Activated gamma-delta T cell (primary cell): ENCODE results near the gene EIF3F.

ENCODE experiments used
- DNase-seq: peaks from one replicate; lab custom pipeline; 2025; lab: John Stamatoyannopoulos, UW
- total RNA-seq, 2 donors: gene quantifications; one replicate each; lab custom pipeline; 2026; lab: John Stamatoyannopoulos, UW

Gene EIF3F, protein sequence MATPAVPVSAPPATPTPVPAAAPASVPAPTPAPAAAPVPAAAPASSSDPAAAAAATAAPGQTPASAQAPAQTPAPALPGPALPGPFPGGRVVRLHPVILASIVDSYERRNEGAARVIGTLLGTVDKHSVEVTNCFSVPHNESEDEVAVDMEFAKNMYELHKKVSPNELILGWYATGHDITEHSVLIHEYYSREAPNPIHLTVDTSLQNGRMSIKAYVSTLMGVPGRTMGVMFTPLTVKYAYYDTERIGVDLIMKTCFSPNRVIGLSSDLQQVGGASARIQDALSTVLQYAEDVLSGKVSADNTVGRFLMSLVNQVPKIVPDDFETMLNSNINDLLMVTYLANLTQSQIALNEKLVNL
- 277 to 279 reads per million in 2 donors for total RNA-seq

DNA sequence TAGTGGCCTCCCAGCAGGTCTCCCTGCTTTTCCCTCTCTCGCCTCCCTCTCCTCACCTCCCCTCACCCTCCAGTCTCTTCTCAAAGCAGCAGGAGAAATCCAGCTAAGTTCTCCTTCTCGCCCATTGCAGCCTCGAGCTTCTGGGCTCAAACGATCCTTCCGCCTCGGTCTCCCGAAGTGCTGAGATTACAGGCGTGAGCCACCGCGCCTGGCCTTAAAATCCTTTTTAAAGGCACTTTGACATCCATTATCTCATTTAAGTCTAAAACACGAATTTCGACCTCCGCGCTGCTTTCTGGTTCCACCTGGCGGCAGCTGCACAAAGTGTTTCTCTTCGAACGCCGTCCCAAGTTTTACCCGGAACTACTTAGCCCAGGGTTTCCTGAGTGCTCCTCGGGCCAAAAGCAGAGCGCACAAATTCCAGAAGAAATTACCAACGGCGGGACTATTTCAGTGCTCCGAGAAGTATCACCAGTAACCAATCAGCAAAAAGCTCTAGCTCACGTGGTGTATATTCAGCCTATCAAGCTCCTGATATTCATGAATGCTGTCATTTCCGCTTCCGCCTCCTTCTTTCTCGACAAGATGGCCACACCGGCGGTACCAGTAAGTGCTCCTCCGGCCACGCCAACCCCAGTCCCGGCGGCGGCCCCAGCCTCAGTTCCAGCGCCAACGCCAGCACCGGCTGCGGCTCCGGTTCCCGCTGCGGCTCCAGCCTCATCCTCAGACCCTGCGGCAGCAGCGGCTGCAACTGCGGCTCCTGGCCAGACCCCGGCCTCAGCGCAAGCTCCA lies at the start of gene EIF3F:
Gene EIF3F (plus strand): TSS at position 570 of the 792 bp plus-strand sequence. CDS start 16 bp downstream, at position 586.
- peak; percentile 21 for DNase-seq

DNA sequence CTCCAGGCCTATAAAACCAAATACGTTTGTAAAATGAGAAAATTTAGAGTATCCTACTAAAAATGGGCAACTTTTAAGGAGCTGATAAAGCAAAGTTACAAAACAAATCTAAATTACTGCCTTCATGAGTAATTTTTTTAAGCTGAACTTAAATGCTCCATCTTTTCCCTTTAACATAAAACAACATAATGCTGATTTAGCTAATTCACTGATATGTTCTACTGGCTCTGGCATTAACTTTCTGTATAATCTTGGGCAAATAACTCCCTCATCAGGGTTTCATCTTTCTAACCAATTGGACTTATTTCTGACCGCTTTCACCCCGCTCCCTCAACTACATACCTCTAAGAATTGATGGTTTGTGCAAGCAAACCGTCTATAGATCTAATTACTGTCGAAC lies 46.0 kb upstream of the EIF3F start:
- no peak for DNase-seq

DNA sequence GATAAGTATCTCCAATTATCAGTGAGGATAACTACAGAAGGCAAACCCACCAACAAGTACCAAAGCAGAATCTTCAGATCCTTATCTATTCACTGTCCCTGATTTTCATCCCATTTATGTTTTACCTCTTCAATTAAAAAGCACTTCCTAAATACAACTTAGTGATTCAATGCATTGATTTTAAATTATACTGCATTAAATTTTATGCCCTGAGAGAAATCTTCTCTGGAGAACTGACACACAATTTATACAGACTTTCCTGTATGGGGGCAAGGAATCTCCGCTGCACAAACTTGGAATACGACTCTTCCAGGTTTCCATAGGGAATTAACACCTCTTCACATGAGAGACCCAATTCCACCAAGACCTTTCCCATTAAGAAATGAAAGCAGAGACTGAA lies 45.5 kb upstream of the EIF3F start, which contains the start of gene OR10A3:
Gene OR10A3 (minus strand): TSS at position 101 of the 400 bp plus-strand sequence. CDS start 2,188 bp downstream, outside the sequence.
- DNase-seq, result no peak

DNA sequence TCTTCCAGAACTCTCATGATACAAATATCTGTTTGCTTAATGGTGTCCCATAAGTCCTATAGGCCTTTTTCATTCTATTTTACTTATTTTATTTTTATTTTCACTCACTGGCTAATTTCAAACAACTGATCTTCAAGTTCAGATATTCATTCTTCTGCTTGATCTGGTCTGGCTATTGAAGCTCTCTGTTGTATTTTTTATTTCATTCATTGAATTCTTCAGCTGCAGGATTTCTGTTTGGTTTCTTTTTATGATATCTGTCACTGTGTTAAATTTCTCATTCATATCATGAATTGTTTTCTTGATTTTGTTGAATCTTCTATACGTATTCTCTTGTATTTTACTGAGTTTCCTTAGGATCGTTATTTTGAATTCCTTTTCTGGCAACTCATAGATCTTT lies 43.0 kb upstream of the EIF3F start:
- DNase-seq, result no peak

DNA sequence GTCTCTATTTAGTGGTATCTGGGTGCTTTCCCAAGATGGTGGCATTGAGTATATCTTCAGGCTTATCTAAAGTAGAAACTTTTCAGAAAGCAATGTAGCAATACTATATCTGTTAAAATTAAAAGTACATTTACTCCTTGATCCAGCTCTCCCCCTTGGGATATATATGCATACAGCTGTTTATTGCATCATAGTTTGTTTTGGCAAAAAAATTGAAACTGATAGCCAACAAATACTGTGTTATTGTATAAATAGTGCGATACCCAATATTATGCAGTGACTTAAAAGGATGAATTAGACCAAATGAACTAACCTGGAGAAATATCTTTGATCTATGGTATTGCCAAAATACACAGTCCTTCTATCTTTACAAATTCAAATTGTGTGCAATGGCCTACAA lies 37.2 kb upstream of the EIF3F start:
- DNase-seq, result no peak

DNA sequence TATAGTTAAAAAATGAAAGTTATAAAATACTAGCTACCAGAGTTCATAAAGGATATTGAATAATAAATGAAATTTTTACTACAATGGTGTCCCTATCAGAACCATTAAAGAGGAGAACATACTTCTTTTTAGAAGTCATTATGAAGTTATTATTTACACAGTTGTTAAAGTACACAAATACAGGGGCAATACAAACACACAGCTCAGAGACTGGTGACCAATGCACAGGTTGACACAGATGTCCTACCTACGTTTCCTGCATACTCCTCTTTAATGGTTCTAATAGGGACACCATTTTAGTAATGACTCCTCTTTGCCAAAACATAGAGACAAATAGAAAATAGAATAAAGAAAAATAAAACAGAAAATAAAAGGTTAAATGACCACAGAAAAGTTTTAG lies 31.9 kb upstream of the EIF3F start:
- DNase-seq, result no peak

DNA sequence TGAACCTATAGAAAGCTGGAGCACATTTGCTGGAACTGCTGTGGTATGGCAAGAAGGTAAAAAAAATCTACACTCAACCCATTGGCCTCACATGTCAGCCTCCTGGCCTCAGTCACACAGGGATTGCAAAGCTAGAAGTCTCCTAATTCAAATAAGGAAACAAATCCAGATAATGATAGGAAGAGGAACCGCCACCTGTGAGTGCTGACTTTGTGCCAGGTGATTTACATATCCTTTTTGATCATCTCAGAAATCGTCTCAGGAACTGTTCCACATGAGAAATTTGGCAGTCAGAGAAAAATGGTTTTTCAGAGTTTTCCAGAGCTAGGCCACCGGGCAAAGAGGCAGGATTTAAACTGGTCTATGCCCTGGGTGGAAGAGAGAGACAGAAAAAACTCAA lies 22.9 kb upstream of the EIF3F start:
- no peak for DNase-seq

DNA sequence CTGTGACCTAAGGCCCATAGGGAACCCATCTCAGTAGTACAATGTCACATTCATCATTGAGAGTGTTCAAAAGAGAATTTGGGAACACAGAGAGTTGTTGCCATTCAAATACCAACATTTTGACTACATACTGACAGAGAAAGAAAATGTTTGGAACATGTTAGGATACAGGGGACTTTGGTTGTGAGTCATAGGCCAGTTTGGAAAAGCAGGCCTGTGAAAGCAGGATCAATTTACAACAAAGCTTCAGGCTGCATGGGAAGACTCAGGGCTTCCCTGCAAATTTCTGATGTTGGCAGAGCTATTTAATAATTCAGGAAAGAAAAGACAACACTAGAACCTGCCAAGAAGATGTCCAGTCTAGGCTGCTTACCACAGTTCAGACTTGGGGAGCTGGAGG lies 22.3 kb upstream of the EIF3F start:
- no peak for DNase-seq

DNA sequence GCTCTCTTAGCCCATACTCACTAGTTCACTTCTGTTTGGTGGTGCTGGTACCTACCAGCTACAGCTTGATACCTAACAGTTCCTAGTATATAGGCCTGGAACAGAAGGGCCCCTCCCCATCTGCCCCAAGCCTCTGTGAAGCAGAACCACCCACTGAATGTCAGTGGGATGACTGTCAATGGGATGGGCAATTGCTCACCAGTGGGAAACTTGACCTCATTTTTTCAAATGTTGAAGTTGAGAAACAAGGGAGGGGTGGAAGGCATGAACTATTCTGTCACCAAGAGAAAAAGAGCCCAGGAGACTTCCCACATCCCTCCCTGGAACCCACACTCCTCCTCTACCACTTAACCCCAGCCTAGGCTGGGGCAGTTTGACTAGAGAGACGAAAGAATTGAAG lies 21.8 kb upstream of the EIF3F start, which contains the start of gene NLRP10:
Gene NLRP10 (minus strand): TSS at position 62 of the 400 bp plus-strand sequence. CDS start 1,952 bp downstream, outside the sequence.
- no peak for DNase-seq

DNA sequence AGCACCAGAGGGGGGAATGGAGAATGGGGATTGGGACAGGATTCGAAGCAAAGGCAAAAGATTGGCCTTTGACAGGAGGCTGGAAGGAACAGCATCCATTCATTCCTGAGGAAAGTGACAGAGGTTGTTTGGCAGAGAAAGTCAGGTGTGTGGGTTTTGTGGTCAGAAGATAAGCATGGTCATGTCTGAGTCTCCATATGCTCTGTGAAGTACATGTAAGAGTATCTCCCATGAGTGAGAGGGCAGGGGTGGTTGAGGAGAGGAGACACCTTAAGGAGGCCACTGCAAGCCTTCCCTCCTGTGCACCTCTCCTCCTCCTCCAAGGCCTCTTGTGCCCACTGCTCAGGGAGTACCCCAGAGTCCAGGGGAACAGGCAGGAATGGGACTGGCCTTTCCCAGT lies 20.0 kb upstream of the EIF3F start:
- no peak for DNase-seq

DNA sequence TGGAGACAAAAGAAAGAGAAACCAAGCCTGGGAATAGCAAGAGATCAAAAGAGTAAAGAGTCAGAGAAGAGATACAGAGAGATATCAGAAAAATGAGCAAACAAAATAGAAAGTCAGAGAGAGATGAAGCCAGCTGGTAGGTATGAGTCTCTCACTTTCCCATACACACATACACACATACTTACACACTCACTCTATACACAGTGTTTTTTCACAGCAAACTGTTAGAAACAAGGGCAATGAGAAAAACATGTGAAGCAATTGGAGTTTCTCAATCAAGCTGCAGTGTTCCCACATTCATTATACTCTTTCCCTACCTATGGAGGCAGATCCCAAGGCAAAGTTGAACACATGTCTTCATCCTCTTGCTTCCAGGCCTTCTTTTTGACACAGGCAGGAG lies 19.3 kb upstream of the EIF3F start:
- no peak for DNase-seq

DNA sequence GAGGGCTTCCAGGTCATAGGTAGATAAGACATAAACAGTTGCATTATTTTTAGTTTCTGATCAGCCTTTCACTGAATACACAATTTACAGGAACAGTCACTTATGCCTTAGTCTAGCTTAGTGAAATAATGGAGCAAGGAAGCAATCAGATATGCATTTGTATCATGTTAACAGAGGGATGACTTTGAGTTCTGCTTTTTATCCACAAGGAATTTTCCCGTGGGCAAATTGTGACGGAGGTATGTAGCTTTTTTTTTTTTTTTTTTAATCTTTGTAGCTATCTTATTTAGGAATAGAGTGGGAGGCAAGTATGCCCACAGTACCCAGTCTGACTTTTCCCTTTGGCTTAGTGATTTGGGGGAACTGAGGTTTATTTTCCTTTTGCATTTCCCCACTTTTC lies 18.5 kb upstream of the EIF3F start:
- no peak for DNase-seq

DNA sequence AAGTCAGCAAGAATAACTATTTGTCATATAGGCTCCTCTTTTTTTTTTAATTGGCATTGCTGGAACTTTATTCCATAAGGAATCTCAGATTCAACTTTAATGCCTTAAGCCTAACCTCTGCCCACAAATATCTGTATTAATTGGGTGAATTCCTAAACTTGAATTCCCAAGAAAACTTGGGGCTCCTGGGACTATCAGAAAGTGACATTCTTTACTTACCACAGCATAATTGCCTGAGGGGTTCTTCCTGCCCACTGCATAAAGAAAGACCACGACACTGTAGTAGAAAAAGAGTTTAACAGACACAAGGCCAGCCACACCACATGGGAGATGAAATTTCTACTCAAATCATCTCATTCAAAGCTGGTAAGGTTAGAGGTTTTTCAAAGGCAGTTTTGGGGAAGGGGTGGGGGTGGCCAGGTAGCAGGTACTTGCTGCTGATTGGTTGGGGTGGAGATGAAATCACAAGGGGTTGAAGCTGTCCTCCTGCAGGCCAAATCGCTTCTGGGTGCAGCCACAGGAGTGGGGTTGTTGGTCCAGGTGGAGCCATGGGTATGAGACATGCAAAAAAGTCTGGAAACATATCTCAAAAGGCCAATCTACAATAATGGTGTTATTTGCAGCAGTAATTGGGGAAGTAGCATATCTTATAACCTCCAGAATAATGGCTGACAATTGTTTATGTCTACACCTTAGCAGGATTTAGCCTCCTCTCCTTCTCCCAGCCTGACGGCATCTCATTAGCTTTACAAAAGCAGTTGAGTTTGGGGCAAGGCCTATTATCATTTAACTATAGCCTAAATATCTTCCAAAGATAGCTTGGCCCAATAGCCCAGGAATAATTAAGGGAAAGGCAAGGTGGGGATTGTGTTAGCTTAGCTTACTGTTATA lies 17.1 kb upstream of the EIF3F start:
- no peak for DNase-seq

DNA sequence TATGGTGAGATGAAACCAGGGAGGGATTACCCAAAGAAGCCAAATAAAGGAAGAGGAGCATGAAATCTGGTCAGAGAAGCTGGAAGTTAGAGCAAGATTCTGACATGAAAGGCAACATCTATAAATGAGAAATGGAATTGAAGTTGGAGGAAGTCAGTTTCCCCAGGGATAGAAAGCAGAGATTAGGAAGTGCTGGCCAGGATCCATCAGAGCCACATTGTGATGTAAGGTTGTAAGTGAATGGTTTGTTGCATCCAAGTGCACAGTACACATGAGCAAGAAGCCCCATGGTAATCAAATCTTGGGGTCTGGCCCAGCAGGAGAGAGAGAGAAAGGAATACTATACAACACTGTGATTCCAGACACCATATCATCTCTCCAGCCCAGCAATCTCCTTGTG lies 15.3 kb upstream of the EIF3F start:
- DNase-seq, result no peak

DNA sequence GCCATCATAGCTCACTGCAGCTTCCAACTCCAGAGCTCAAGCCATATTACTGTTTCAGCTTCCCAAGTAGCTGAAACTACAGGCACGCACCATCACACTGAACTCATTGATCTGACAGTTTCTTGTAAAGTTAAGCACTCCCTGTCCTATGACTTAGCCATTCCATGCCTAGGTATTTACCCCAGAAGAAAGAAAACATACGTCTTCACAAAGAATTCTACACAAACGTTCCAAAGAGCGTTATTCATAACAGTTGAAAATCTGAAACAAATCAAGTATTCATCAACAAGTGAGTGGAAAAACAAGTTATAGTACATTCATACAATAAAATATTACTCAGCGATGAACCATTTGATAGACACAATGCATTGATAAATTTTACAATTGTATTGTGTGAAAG lies 14.1 kb upstream of the EIF3F start:
- DNase-seq, result no peak

DNA sequence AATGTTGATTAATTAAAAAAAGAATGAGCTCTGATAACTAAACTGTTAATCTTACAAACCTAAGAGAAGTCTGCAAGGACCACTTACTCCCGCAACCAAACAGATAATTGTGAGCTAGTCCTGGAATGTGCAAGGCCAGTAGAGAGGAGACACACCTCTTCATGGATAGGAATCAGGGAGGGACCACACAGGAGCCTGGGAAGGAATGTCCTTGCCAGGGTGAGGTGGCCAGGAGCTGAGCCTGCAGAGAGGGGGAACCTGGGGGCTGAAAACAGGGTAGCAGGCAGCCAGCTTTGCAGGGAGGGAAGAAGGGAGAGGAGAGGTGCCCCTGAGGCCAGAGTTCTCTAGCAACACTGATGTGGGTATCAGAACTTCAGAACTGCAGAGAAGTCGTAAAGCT lies 12.5 kb upstream of the EIF3F start:
- no peak for DNase-seq

DNA sequence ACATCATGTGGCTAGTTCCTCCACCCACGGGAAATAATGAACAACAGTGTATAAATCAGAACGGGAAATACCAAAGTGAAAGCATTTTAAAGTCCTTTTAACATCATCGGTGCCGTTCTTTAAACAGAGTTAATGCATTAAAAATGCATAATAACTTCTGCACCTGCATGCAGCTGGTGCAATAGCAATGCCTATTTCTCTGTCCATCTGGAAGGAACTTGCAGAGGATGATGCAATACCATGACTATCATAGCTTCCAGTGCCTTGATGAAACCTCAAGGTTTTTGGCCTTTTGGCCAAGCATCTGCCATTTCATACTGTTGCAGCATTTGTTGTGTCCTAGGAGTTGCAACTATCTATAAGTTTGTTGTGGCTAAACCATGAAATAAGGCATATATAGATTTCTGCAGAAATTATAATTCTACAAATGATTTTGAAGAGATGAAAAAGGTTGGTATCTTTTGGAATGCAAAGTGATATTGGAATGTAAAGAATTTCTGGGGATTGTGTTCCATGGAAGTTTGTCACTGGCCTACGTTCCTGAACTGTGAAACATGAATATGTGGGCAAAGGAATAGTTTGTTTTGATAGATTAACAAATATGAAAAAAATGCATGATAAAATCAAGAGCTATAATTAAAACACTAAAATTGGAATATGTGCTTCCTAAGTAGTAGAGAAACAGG lies 9.8 kb upstream of the EIF3F start:
- DNase-seq, result no peak

DNA sequence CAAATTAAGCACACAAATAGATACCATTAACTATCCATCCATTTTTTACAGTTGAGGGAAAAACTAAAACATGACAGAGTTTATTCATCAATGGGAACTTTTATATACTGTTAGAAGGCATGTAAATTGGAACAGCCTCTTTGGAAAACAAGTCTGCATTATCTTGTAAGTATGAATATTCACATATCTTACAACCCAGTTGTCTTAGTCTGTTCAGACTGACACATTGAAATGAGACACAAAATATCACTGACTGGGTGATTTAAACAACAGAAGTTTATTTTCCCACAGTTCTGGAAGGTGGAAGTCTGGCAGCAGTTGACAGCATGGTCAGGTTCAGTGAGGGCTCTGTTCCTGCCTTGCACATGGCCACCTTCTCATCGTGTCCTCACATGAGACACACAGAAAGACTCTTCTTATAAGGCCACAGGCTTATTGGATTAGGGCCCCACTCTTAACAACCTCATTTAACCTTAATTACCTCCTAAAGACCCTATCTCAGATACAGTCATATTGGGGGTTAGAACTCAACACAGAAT lies 5.4 kb upstream of the EIF3F start:
- DNase-seq, result no peak

DNA sequence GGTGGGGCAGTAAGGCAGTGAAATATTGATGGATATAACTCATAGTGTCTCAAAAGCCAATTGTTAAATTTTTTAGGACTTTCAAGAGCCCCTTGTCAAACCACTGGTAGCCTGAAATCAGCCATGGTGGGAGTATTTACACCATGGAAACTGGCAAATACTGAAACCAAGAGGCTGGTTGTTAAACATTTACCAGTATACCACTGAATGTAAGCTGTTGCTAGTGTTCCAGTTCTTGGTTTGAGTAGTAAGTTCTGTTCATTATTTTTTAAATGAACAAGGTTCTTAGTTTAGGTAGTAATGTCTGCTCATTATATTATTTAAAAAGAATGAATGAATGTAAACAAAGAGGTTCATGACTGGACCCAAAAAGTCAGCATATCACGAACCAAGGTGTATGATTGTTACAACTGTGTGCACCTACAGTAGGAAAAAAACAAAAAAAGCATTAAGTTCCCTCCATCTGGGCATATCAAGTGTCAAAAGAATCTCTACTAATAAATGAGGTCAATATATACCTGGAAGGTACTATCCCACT lies 4.5 kb upstream of the EIF3F start:
- DNase-seq, result no peak

DNA sequence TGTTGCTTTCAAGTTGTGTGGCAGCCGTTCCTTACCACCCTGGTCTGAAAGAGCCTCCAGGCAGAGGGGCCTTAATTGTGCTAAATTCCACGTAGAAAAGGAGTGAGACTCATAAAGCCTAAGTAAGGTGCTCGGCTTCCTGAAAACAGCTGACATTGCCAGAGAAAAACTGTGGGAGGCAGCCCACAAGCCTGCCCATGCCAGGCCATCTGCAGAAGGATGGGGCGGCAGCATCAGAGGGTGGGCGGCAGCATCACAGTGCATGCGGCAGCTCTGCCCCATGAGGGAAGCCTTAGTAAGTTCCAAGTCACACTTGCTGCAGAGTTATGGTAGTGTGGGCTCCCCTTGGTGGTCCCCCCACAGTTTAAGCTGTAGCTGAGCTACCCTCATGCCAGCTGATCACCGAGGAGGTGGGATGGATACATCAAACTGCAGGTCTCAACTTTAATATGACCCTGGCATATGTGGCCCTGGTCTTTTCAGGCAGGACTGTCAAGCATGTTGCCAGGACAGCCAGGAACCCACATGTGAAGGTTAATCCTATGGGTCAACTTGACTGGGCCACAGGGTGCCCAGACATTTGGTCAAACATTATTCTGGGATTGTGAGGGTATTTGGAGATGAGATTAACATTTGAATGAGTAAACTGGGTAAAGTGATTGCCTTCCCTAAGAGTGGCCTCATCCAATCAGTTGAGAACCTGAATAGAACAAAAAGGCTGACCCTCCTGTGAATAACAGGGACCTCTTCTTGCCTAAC lies 3.1 kb upstream of the EIF3F start:
- no peak for DNase-seq
